Mesenchymal stem cell (in vitro differentiated cells and primary cell): ENCODE results near the gene PRDX5.

Experiments
- DNase-seq: peaks from one replicate; pipeline ENCODE4 v3.0.0-alpha.2; 2013
- H2AFZ ChIP-seq: one replicate; pipeline ENCODE4 v1.6.1; 2013; ENCODE audit warnings: low read depth, mild to moderate bottlenecking, control low read depth, inconsistent platforms, low read length, moderate library complexity
- H2AK5ac ChIP-seq: 2 replicates; pipeline ENCODE4 v1.6.1; 2013; ENCODE audit warnings: low read length, moderate library complexity, mild to moderate bottlenecking, inconsistent platforms; ENCODE audit not compliant: severe bottlenecking
- H2BK120ac ChIP-seq: one replicate; pipeline ENCODE4 v1.6.1; 2013; ENCODE audit warnings: low read depth, mild to moderate bottlenecking, inconsistent platforms, low read length, moderate library complexity
- H2BK12ac ChIP-seq, 2 experiments: one replicate each; pipeline ENCODE4 v1.6.1; 2013; ENCODE audit warnings: inconsistent platforms in 2 of 2, low read length in 2 of 2, mild to moderate bottlenecking in 2 of 2, moderate library complexity in 2 of 2, control low read depth in 1 of 2
- H2BK15ac ChIP-seq: one replicate; pipeline ENCODE4 v1.6.1; 2013; ENCODE audit warnings: mild to moderate bottlenecking, low read depth, inconsistent platforms; ENCODE audit not compliant: poor library complexity, severe bottlenecking
- H2BK5ac ChIP-seq: 2 replicates; pipeline ENCODE4 v1.6.1; 2013; ENCODE audit warnings: low read depth, mild to moderate bottlenecking, low read length, control low read depth, inconsistent platforms; ENCODE audit not compliant: poor library complexity, severe bottlenecking
- H3K14ac ChIP-seq, 2 experiments: one replicate each; pipeline ENCODE4 v1.6.1; 2013; ENCODE audit warnings: inconsistent platforms in 2 of 2, low read length in 2 of 2, control low read depth in 1 of 2, mild to moderate bottlenecking in 1 of 2, moderate library complexity in 1 of 2
- H3K18ac ChIP-seq, 2 experiments: one replicate each; pipeline ENCODE4 v1.6.1; 2013; ENCODE audit warnings: inconsistent platforms in 2 of 2, low read length in 2 of 2, control low read depth in 1 of 2, low read depth in 1 of 2, mild to moderate bottlenecking in 1 of 2
- H3K23ac ChIP-seq, 2 experiments: one replicate each; pipeline ENCODE4 v1.6.1; 2013; ENCODE audit warnings: inconsistent platforms in 2 of 2, low read length in 2 of 2, mild to moderate bottlenecking in 2 of 2, moderate library complexity in 2 of 2, control low read depth in 1 of 2
- H3K27ac ChIP-seq: 2 replicates; pipeline ENCODE4 v1.5.1; 2013; ENCODE audit warnings: mild to moderate bottlenecking, moderate library complexity, low read length, control low read depth, inconsistent platforms; ENCODE audit not compliant: poor library complexity, severe bottlenecking
- H3K27me3 ChIP-seq, 2 experiments: 2 replicates each; pipeline versions ENCODE4 v1.6.1 to v1.7.0; 2013; ENCODE audit warnings: low read length in 2 of 2, mild to moderate bottlenecking in 2 of 2, moderate library complexity in 2 of 2, control low read depth in 1 of 2, inconsistent platforms in 1 of 2; ENCODE audit not compliant: control insufficient read depth in 1 of 2, insufficient read depth in 1 of 2
- H3K36me3 ChIP-seq, 2 experiments: 2 replicates each; pipeline versions ENCODE4 v1.6.1 to v1.7.0; 2013; ENCODE audit warnings: low read length in 2 of 2, control low read depth in 1 of 2, inconsistent platforms in 1 of 2, low read depth in 1 of 2, mild to moderate bottlenecking in 1 of 2; ENCODE audit not compliant: insufficient read depth in 2 of 2, control insufficient read depth in 1 of 2
- H3K4ac ChIP-seq, 2 experiments: one replicate each; pipeline ENCODE4 v1.6.1; 2013; ENCODE audit warnings: inconsistent platforms in 2 of 2, low read length in 2 of 2, mild to moderate bottlenecking in 2 of 2, moderate library complexity in 2 of 2, control low read depth in 1 of 2, low read depth in 1 of 2
- H3K4me1 ChIP-seq: 2 replicates; pipeline ENCODE4 v1.6.1; 2013; ENCODE audit warnings: low read depth, low read length, control low read depth; ENCODE audit not compliant: control insufficient read depth, insufficient read depth
- H3K4me2 ChIP-seq: 2 replicates; pipeline ENCODE4 v1.6.1; 2013; ENCODE audit warnings: low read length, mild to moderate bottlenecking, inconsistent platforms; ENCODE audit not compliant: poor library complexity, severe bottlenecking
- H3K4me3 ChIP-seq, 2 experiments: 2 replicates each; pipeline versions ENCODE4 v1.5.1 to v1.7.0; 2013; ENCODE audit warnings: low read length in 2 of 2, mild to moderate bottlenecking in 2 of 2, control low read depth in 1 of 2, low read depth in 1 of 2; ENCODE audit not compliant: insufficient read depth in 1 of 2
- H3K79me1 ChIP-seq: replicated peaks from 2 replicates; pipeline ENCODE4 v1.6.1; 2013; ENCODE audit warnings: mild to moderate bottlenecking, control low read depth, low read length, inconsistent platforms; ENCODE audit not compliant: poor library complexity, severe bottlenecking
- H3K9ac ChIP-seq: 2 replicates; pipeline ENCODE4 v1.7.0; 2013; ENCODE audit warnings: mild to moderate bottlenecking, low read length, moderate library complexity
- H3K9me3 ChIP-seq: 2 replicates; pipeline ENCODE4 v1.7.0; 2013; ENCODE audit warnings: mild to moderate bottlenecking, low read length; ENCODE audit not compliant: control insufficient read depth
- H4K8ac ChIP-seq: one replicate; pipeline ENCODE4 v1.6.1; 2013; ENCODE audit warnings: inconsistent platforms, mild to moderate bottlenecking, low read length, moderate library complexity
- H4K91ac ChIP-seq: one replicate; pipeline ENCODE4 v1.6.1; 2013; ENCODE audit warnings: mild to moderate bottlenecking, low read length, inconsistent platforms
- WGBS: methylation state at CpG from one replicate; pipeline ENCODE4 v1.1.7; 2013; ENCODE audit warnings: mixed read lengths; 5-methylcytosine and 5-hydroxymethylcytosine counted together

The PRDX5 gene

DNA sequence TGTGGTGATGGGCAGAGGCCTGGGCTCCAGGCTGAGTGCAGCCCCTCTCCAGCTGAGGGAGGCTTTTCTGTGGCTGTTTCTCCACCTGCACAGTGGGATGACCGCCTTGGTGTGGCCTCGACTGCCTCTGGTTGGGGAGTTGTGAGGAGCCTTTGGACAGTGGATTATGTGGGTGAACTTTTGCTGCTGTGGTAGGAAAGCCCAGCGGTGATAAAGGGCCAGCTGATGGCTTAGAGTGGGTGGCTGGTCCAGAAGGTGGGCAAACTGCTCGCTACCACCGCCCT is 13.9 kb upstream of the PRDX5 start:
- Histone ChIP-seq H4K8ac (peak overlapping the region; percentile 16), H2BK5ac (no peak overlapping the region), H3K79me1 (peaks cover 13% of the 10 kb centered on the region), H3K4me2 (no peak overlapping the region), H2BK15ac (no peak overlapping the region), H3K4me3 (peak overlapping the region in 1 of 2 experiments; percentile 80), H2AK5ac (peak overlapping the region; percentile 49), H3K9ac (peak overlapping the region; percentile 90), H3K27me3 (peaks cover 15 to 17% of the 10 kb centered on the region in 2 experiments), H3K27ac (no peak overlapping the region), H3K4ac (no peak overlapping the region), H2AFZ (no peak overlapping the region), H3K9me3 (no peaks in the 10 kb centered on the region), H3K23ac (no peak overlapping the region), H2BK12ac (peak overlapping the region in 1 of 2 experiments; percentile 64), H4K91ac (no peak overlapping the region), H3K18ac (peak overlapping the region in 1 of 2 experiments; percentile 62), H3K4me1 (peaks cover 37% of the 10 kb centered on the region), H3K14ac (peak overlapping the region in 1 of 2 experiments; percentile 92), H2BK120ac (no peak overlapping the region), H3K36me3 (no peaks in the 10 kb centered on the region)
- no peak for DNase-seq
- 41% methylated on average over 4 of the region's 5 CpGs for WGBS

DNA sequence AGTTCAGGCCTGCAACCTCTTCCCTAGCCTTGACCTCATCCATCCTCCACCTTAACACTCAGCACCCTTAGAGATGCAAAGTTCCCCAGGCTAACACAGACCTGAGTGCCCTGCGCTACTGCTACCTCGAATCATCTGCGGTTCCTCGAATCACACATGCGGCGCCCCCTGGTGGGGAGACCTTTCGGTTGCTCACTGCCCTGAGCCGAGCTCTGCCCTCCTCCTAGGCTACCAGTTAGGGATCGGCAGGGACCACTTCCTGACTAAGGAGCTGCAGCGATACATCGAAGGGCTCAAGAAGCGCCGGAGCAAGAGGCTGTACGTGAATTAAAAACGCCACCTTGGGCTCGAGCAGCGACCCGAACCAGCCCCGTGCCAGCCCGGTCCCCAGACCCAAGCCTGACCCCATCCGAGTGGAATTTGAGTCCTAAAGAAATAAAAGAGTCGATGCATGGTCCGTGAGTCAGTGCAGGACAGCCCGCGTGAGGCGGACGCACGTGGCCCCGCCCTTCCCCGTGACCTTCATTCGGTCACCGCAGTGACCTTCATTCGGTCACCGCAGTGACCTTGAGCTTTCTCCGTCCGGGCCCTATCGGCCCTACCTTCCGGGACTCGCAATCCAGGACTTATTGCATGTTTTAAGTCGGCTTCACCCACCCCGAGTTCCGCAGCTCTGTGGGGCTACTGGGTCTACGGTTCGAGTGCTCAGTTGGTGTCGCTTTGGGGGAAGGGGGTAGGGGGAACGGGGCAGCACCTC is 13.4 kb upstream of the PRDX5 start:
- DNase-seq = peak; percentile 92
- H3K9ac ChIP-seq = peak overlapping the region; percentile 90
- peak overlapping the region; percentile 87 for H3K4me2 ChIP-seq
- H4K8ac ChIP-seq = peak overlapping the region; percentile 36
- H3K36me3 ChIP-seq = no peaks in the 10 kb centered on the region
- peak overlapping the region; percentile 65 to 80 for H3K4me3 ChIP-seq
- peak overlapping the region; percentile 76 for H3K27ac ChIP-seq
- H2BK5ac ChIP-seq = no peak overlapping the region
- peaks cover 32% of the 10 kb centered on the region for H3K4me1 ChIP-seq
- H4K91ac ChIP-seq = peak overlapping the region; percentile 61
- peak overlapping the region; percentile 64 for H2BK15ac ChIP-seq
- H3K79me1 ChIP-seq = peaks cover 13% of the 10 kb centered on the region
- no peaks in the 10 kb centered on the region for H3K9me3 ChIP-seq
- peak overlapping the region in 1 of 2 experiments; percentile 79 for H3K23ac ChIP-seq
- H3K18ac ChIP-seq = peak overlapping the region; percentile 62 to 75
- H2BK12ac ChIP-seq = peak overlapping the region; percentile 41 to 61
- H2AK5ac ChIP-seq = no peak overlapping the region
- H3K14ac ChIP-seq = peak overlapping the region in 1 of 2 experiments; percentile 92
- peak overlapping the region in 1 of 2 experiments; percentile 83 for H3K4ac ChIP-seq
- H3K27me3 ChIP-seq = peaks cover 14 to 15% of the 10 kb centered on the region in 2 experiments
- peak overlapping the region; percentile 74 for H2AFZ ChIP-seq
- peak overlapping the region; percentile 39 for H2BK120ac ChIP-seq
- WGBS = 1% methylated on average over 46 of the region's 46 CpGs

DNA sequence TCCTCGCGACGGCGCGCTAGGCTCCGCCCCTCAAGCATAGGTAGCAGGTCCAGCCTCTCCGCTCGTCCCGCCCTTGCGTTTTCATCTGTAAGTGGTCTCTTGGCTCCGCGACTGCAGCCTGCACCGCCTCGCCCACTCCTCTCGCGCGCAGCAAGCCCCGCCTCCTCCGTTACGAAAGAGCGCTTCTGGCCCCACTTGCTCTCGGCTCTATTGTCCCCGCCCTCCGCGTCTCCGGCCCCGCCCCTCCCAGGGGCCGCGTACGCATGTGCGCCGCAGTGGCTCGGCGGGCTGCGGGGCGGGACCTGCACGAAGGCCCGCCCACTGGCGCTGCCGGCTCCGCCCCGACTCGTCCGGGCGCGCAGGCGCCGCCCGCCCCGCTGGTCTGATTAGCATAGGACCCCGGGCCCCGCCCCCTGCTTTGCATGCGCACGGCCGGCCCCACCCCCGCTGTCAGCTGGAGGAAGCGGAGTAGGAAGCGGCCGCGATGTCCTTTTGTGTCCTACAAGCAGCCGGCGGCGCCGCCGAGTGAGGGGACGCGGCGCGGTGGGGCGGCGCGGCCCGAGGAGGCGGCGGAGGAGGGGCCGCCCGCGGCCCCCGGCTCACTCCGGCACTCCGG is 12.7 kb upstream of the PRDX5 start, which contains the start of gene ESRRA:
TSS of gene ESRRA (plus strand) at position 450 of the 616 bp plus-strand sequence. CDS start 1,656 bp downstream, outside the sequence.
- Histone ChIP-seq H3K27me3 (peaks cover 7 to 8% of the 10 kb centered on the region in 2 experiments), H4K8ac (peak within 1 kb of the TSS; percentile 93), H3K4me3 (peak within 1 kb of the TSS; percentile 80 to 83), H2BK12ac (peak within 1 kb of the TSS; percentile 41 to 61), H2BK15ac (peak within 1 kb of the TSS; percentile 77), H3K27ac (peak within 1 kb of the TSS; percentile 76), H2BK120ac (peak within 1 kb of the TSS; percentile 64), H3K79me1 (peaks cover 13% of the 10 kb centered on the region), H3K9me3 (no peaks in the 10 kb centered on the region), H3K4me2 (peak within 1 kb of the TSS; percentile 99), H4K91ac (peak within 1 kb of the TSS; percentile 87), H3K36me3 (no peaks in the 10 kb centered on the region), H3K14ac (peak within 1 kb of the TSS in 1 of 2 experiments; percentile 96), H3K23ac (peak within 1 kb of the TSS in 1 of 2 experiments; percentile 79), H3K9ac (peak within 1 kb of the TSS; percentile 90), H3K4me1 (peaks cover 25% of the 10 kb centered on the region), H2AK5ac (peak within 1 kb of the TSS; percentile 27), H3K18ac (peak within 1 kb of the TSS; percentile 81 to 85), H2BK5ac (no peak within 1 kb of the TSS), H3K4ac (peak within 1 kb of the TSS; percentile 39 to 83), H2AFZ (peak within 1 kb of the TSS; percentile 74)
- DNase-seq = peak; percentile 97
- WGBS = under 1% methylated on average over 66 of the region's 81 CpGs
